HG03354 (cell line): ENCODE results near the gene PGLYRP4.

Experiments
- ATAC-seq: cut with Tn5 transposase; IDR thresholded peaks from one replicate; pipeline ENCODE4 v1.9.1; 2021; ENCODE audit warnings: mild to moderate bottlenecking; ENCODE audit not compliant: unreplicated experiment, poor library complexity, severe bottlenecking

Gene PGLYRP4

GRCh38 chr1:153306303-153307220, 42.1 kb downstream of the PGLYRP4 start:
- no peak for ATAC-seq

- ATAC-seq = no peak
These were observed 43.0 kb downstream of the PGLYRP4 start for GRCh38 chr1:153305682-153306081.

- ATAC-seq = no peak
These were observed 46.3 kb downstream of the PGLYRP4 start for GRCh38 chr1:153302308-153302707.

- ATAC-seq = no peak
These were observed 54.8 kb downstream of the PGLYRP4 start for GRCh38 chr1:153293851-153294250.

GRCh38 chr1:153293480-153293775, 55.2 kb downstream of the PGLYRP4 start:
- no peak for ATAC-seq

- no peak for ATAC-seq
These were observed 55.7 kb downstream of the PGLYRP4 start for GRCh38 chr1:153292740-153293479.

GRCh38 chr1:153292185-153292584, 56.5 kb downstream of the PGLYRP4 start:
- ATAC-seq = no peak

GRCh38 chr1:153291514-153291913, 57.1 kb downstream of the PGLYRP4 start:
- ATAC-seq = no peak

- ATAC-seq = no peak
These were observed 59.9 kb downstream of the PGLYRP4 start for GRCh38 chr1:153288634-153289275.
